ENCODE measurements around the gene RASL10B. TPM values are rescaled to one million over a fixed set of nuclear protein-coding genes. Genes with fewer than 3 reads are reported as not detected.

The RASL10B gene
- total and polyA plus RNA-seq, 11 donors = 7.6 to 78.7 (median 12.2) TPM

DNA sequence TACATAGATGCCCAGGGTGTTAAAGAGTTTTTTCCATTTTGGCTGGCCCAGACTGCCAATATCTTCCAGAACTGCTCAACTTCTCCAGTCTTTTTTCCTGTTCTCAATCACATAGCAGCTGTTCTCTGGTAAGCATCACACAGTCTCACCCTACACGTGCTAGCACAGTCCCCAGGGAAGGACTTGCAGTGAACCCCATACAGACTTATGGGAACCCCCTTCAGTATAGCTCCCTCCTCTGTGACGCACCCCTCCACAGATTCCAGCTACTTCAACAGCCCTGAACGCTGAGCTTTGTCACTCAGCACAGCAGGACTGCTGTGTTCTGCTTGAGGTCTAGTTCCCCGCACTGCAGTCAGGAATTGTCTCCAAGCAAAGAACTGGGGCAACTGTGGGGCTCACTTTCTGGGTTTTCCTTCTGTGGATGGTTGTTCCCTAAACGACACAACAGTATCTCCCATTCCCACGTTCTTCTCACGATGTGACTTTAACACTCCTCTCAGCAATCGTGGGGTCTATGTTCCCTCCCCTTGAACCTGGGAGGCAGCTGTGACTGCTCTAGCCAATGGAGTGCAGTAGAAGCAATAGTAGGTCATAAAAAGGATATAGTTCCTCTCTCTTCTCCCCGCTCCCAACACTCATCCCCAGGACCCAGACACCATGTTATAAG lies 60.4 kb downstream of the RASL10B start:
- H3K4me3 ChIP-seq = no peak overlapping the region
- intact Hi-C loops (cut with DNase I) = no loop called here
- 68 to 74% (median 70%) methylated on average over 9 of the region's 9 CpGs for WGBS, 4 donors
- peaks cover 0 to 41% (median 7%) of the 10 kb centered on the region in 9 donors for H3K27me3 ChIP-seq
- H3K27ac ChIP-seq = peak overlapping the region in 1 of 12 donors; percentile 23
- H3K9me3 ChIP-seq = peaks cover 0 to 7% (median 0%) of the 10 kb centered on the region in 12 donors
- ATAC-seq (no peak), DNase-seq (no peak)
- TF ChIP-seq POLR2A (IDR thresholded peaks at IDR 0.05) = no peak
- TF ChIP-seq, protein P1, sequence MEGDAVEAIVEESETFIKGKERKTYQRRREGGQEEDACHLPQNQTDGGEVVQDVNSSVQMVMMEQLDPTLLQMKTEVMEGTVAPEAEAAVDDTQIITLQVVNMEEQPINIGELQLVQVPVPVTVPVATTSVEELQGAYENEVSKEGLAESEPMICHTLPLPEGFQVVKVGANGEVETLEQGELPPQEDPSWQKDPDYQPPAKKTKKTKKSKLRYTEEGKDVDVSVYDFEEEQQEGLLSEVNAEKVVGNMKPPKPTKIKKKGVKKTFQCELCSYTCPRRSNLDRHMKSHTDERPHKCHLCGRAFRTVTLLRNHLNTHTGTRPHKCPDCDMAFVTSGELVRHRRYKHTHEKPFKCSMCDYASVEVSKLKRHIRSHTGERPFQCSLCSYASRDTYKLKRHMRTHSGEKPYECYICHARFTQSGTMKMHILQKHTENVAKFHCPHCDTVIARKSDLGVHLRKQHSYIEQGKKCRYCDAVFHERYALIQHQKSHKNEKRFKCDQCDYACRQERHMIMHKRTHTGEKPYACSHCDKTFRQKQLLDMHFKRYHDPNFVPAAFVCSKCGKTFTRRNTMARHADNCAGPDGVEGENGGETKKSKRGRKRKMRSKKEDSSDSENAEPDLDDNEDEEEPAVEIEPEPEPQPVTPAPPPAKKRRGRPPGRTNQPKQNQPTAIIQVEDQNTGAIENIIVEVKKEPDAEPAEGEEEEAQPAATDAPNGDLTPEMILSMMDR (IDR thresholded peaks at IDR 0.05) = no peak
- peaks cover 0 to 20% (median 10%) of the 10 kb centered on the region in 12 donors for H3K4me1 ChIP-seq
- H3K36me3 ChIP-seq = no peaks in the 10 kb centered on the region

Other genes starting within 250 kb of the RASL10B start
- 1 to 10 TPM in 4 of 9 donors, under 1 TPM in 5; 0.25 to 7.3 (median 0.60) TPM for gene SLFN12L, start 194.0 kb upstream of the RASL10B start, total RNA-seq
- gene SLFN12L, start 194.0 kb upstream of the RASL10B start, polyA plus RNA-seq = under 1 TPM; 0.14 to 0.69 TPM
- under 1 TPM in 1 of 9 donors, not detected in 8; 0.31 TPM for gene SLFN14, start 170.8 kb upstream of the RASL10B start, total RNA-seq
- not detected for gene SLFN14, start 170.8 kb upstream of the RASL10B start, polyA plus RNA-seq
- 10 to 100 TPM in 2 of 9 donors, 1 to 10 TPM in 7; 6.6 to 10.8 (median 8.8) TPM for gene PEX12, start 153.1 kb upstream of the RASL10B start, total RNA-seq
- 1 to 10 TPM; 2.6 to 5.3 TPM for gene PEX12, start 153.1 kb upstream of the RASL10B start, polyA plus RNA-seq
- 100 to 1,000 TPM in 7 of 9 donors, 10 to 100 TPM in 2; 67.1 to 166 (median 123) TPM for gene AP2B1, start 144.3 kb upstream of the RASL10B start, total RNA-seq
- 10 to 100 TPM; 25.0 to 66.0 TPM for gene AP2B1, start 144.3 kb upstream of the RASL10B start, polyA plus RNA-seq
- under 1 TPM in 4 of 9 donors, not detected in 5; 0.10 to 0.28 (median 0.12) TPM for gene GAS2L2, start 21.6 kb downstream of the RASL10B start, total RNA-seq
- under 1 TPM in 1 of 2 donors, not detected in 1; 0.06 TPM for gene GAS2L2, start 21.6 kb downstream of the RASL10B start, polyA plus RNA-seq
- gene C17orf50, start 29.2 kb downstream of the RASL10B start, total RNA-seq = not detected
- under 1 TPM in 1 of 2 donors, not detected in 1; 0.19 TPM for gene C17orf50, start 29.2 kb downstream of the RASL10B start, polyA plus RNA-seq
- 10 to 100 TPM in 1 of 9 donors, 1 to 10 TPM in 7, under 1 TPM in 1; 0.83 to 10.2 (median 2.2) TPM for gene MMP28, start 64.0 kb downstream of the RASL10B start, total RNA-seq
- gene MMP28, start 64.0 kb downstream of the RASL10B start, polyA plus RNA-seq = 1 to 10 TPM; 3.4 to 4.4 TPM
- 100 to 1,000 TPM in 6 of 9 donors, 10 to 100 TPM in 3; 30.1 to 151 (median 121) TPM for gene TAF15, start 77.8 kb downstream of the RASL10B start, total RNA-seq
- 10 to 100 TPM; 83.0 to 95.0 TPM for gene TAF15, start 77.8 kb downstream of the RASL10B start, polyA plus RNA-seq
- under 1 TPM in 2 of 9 donors, not detected in 7; 0.11 TPM for gene HEATR9, start 137.3 kb downstream of the RASL10B start, total RNA-seq
- not detected for gene HEATR9, start 137.3 kb downstream of the RASL10B start, polyA plus RNA-seq
- 10 to 100 TPM in 2 of 9 donors, 1 to 10 TPM in 4, under 1 TPM in 2, not detected in 1; 0.46 to 23.7 (median 1.5) TPM for gene CCL5, start 148.7 kb downstream of the RASL10B start, total RNA-seq
- gene CCL5, start 148.7 kb downstream of the RASL10B start, polyA plus RNA-seq = 1 to 10 TPM in 1 of 2 donors, under 1 TPM in 1; 0.78 to 1.4 TPM
- under 1 TPM in 1 of 9 donors, not detected in 8; 0.48 TPM for gene RDM1, start 199.1 kb downstream of the RASL10B start, total RNA-seq
- not detected for gene RDM1, start 199.1 kb downstream of the RASL10B start, polyA plus RNA-seq
- gene LYZL6, start 212.1 kb downstream of the RASL10B start, total RNA-seq = not detected
- gene LYZL6, start 212.1 kb downstream of the RASL10B start, polyA plus RNA-seq = not detected
- gene CCL16, start 249.9 kb downstream of the RASL10B start, total RNA-seq = under 1 TPM in 1 of 9 donors, not detected in 8; 0.19 TPM
- not detected for gene CCL16, start 249.9 kb downstream of the RASL10B start, polyA plus RNA-seq